ENCODE data around the gene CYB561A3.

Gene CYB561A3

DNA sequence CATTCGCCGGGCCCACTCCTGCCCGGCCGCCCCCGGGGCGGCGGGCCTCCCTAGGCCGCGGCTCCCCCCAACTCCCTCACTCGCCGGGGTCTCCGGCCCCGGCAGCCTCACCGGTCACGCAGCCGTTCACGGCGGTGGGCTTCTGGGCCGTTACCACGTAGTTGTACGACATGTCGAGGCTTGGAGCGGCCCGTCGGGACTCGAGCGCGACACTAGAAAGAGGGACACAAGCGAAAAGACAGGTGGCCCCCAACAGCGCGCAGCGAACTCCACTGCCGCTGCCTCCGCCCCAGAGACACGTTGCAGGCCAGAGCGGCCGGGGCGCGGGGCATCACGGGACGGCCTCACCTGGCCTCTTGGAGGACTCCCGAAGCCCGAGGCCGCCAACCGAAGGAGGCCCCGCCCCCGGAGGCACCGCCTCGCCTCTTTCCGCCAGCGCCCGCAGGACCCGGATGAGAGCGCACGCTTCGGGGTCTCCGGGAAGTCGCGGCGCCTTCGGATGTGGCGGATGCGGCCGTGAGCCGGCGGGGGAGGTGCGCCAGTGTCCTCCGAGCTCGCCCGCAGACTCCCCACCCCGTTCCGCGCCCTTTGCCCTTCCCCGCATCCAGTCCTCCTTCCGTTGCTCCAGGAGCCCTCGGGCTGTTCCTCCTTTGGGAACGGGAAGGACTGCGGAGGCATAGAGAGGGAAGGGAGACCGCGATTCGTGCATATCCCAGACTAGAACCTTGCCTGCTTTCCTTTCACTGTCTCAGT is 28.7 kb downstream of the CYB561A3 start, which contains the start of the genes DDB1 and TKFC:
DDB1 (minus strand) TSS at position 309 of the 753 bp plus-strand sequence; CDS start at position 172, 137 bp downstream.
TKFC (plus strand) TSS at position 432 of the 753 bp plus-strand sequence. CDS start 1,501 bp downstream, outside the sequence.
- Mint-ChIP-seq H3K36me3 (peaks cover 18 to 36% of the 10 kb centered on the region in 2 donors), H3K27ac (peak within 1 kb of the TSS; percentile 98), H3K27me3 (no peaks in the 10 kb centered on the region), H3K4me1 (peaks cover 42 to 77% of the 10 kb centered on the region in 2 donors), H3K4me3 (peak within 1 kb of the TSS; percentile 87 to 99), H3K9me3 (no peaks in the 10 kb centered on the region)
- DNase-seq (peak; percentile 87), ATAC-seq (replicated peaks) (peak; percentile 93 to 94)

DNA sequence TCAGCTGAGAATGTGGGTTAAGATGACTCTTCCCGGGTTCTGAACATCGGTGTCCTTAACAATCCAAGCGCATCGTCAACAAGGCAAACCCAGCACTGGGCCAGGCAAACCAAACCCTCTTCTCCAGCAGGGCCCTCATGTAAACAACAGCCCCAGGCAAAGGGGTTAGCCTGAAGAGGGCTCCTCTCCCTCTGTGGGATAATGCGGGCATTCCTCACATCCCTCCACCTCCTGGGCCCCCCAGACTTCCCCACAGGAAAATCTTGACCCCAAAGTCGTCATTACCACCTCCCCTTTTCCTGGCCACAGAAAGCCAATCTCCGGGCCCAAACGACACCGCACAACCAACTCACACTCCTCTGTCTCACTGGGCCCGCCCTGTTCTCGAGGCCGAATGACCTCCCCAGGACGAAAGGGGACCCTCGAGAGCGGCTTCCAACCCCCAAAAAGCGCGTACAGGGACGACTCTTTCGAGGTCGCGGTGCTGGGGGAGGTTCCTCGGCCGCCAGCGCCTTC is 29.3 kb downstream of the CYB561A3 start:
- Mint-ChIP-seq H3K27ac (peak overlapping the region; percentile 98), H3K4me1 (peaks cover 42 to 77% of the 10 kb centered on the region in 2 donors), H3K4me3 (peak overlapping the region; percentile 87 to 99), H3K9me3 (no peaks in the 10 kb centered on the region), H3K27me3 (no peaks in the 10 kb centered on the region), H3K36me3 (peaks cover 18 to 41% of the 10 kb centered on the region in 2 donors)
- ATAC-seq (replicated peaks) (peak in 1 of 2 donors; percentile 1), DNase-seq (no peak)

DNA sequence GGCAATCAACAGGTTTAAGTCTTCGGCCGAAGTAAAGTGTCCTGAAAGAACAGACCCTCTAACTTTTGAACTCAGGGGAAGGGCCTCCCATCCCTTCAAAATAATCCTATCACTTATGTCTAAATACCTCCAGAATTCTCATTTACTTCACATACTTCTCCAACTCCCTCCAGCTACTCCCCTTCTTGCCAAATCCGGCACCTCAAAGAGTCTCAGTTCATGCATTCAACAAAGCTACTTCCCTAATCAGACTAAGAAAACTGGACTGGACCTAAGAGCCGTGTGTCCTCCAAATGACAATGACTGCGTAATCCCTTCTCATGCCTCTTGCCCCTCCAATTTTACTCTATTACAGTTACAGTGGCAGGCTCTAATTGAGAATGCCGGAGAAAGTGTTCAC is 30.0 kb downstream of the CYB561A3 start:
- ATAC-seq (replicated peaks) = no peak
- Mint-ChIP-seq H3K4me3 (peak overlapping the region; percentile 87 to 99), H3K27ac (peak overlapping the region; percentile 98), H3K9me3 (no peaks in the 10 kb centered on the region), H3K36me3 (peaks cover 18 to 41% of the 10 kb centered on the region in 2 donors), H3K4me1 (peaks cover 38 to 72% of the 10 kb centered on the region in 2 donors), H3K27me3 (no peaks in the 10 kb centered on the region)
- DNase-seq = no peak

DNA sequence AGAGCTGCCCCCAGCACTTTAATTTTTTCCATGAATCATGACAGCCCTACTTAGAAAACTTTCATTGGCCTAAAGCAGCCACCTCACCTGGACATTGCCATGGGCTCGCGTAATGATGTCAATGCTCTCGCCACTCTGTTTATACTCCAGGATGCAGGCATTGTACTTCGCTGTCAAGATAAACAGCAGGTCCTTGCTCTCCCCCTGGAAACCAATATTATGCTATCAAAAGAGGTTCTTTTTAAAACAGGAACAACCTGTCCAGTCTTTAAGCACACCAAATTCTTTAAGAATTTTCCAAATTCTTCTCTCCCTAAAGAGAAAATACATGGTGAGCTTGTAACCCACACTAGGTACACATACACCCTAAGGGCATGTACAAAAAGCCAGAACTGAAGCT is 31.8 kb downstream of the CYB561A3 start:
- no peak for DNase-seq
- ATAC-seq (replicated peaks) = no peak
- Mint-ChIP-seq H3K4me1 (peaks cover 30 to 64% of the 10 kb centered on the region in 2 donors), H3K4me3 (no peak overlapping the region), H3K36me3 (peaks cover 22 to 56% of the 10 kb centered on the region in 2 donors), H3K27ac (peak overlapping the region; percentile 5), H3K9me3 (no peaks in the 10 kb centered on the region), H3K27me3 (no peaks in the 10 kb centered on the region)

DNA sequence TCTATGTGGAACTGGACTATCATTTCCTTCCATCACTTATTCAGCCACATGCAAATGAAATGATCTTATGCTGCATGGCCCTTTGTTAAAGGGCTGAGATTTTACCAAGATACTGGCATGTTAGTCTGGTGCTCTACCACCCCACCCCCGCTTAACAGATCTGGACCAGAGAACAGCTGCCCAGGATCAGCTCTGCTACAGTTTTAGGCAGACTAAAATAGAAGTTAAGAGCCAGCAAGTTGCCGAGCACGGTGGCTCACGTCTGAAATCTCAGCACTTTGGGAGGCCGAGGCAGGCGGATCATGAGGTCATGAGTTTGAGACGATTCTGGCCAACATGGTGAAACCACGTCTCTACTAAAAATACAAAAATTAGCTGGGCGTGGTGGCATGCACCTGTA is 33.3 kb downstream of the CYB561A3 start:
- no peak overlapping the region for H3K4me3 Mint-ChIP-seq
- peaks cover 30 to 62% of the 10 kb centered on the region in 2 donors for H3K36me3 Mint-ChIP-seq
- no peaks in the 10 kb centered on the region for H3K9me3 Mint-ChIP-seq

DNA sequence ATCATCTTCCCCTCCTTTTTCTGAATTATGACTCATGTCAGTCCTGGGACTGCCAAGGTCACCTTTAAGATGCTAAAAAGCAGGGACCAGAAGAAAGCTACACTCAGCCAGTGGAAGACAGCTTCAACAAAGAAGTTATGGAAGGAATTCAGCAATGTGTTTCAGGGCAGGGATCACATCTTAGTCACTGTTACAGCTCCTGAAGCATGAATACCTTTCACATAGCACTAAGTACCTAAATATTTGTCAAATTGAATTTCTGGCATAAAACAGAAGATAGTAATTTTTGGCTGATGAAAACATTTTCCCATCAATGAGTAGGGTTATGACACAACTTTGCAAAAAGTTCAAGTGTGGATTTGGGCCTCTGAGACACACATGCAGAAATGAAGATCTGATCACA is 34.0 kb downstream of the CYB561A3 start:
- Mint-ChIP-seq H3K27ac (no peak overlapping the region), H3K9me3 (no peaks in the 10 kb centered on the region), H3K36me3 (peaks cover 37 to 62% of the 10 kb centered on the region in 2 donors), H3K4me3 (no peak overlapping the region), H3K27me3 (no peaks in the 10 kb centered on the region), H3K4me1 (peaks cover 22 to 44% of the 10 kb centered on the region in 2 donors)
- DNase-seq (no peak), ATAC-seq (replicated peaks) (no peak)

More for the DNA sequence above, 33.3 kb downstream of the CYB561A3 start:
- no peak for ATAC-seq (replicated peaks)
- no peak overlapping the region for H3K27ac Mint-ChIP-seq
- DNase-seq = no peak
- peaks cover 22 to 50% of the 10 kb centered on the region in 2 donors for H3K4me1 Mint-ChIP-seq
- no peaks in the 10 kb centered on the region for H3K27me3 Mint-ChIP-seq

DNA sequence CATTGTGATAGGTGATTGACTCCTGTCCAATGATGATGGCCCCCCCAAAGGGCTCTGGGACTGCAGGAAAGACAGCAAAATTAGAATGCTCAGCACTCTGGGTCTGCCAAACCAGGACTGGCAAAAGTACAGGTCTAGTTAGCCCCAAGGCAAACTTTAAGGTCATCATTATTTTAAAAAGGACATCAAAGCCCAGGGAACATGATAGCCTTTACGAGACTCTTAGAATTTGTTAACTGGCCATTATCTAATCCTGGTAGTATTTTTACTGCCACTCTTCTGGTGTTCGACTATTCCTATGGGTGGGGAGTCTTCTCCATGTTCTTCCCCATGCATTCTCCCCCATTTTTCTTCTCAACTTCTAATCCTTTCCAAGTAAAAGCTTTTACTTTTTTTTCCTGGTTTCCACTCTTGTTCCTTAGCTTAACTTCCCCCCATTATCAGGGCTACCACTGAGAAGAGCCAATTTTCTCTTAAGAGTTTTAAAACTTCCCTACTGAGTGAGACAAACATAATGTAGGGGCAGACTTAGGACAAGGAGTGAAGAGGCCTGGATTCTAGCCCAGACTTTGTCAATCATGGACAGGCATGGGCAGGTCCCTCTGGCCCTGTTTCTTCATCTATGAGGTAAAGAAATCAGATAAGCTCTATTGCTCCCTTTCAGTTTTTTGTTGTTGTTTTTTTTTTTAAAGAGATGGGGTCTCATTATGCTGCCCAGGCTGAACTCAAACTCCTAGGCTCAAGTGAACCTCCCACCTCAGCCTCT is 35.9 kb downstream of the CYB561A3 start:
- Mint-ChIP-seq H3K4me1 (peaks cover 7 to 26% of the 10 kb centered on the region in 2 donors), H3K27ac (no peak overlapping the region), H3K9me3 (no peaks in the 10 kb centered on the region), H3K27me3 (no peaks in the 10 kb centered on the region), H3K4me3 (no peak overlapping the region), H3K36me3 (peaks cover 42 to 62% of the 10 kb centered on the region in 2 donors)
- DNase-seq (no peak), ATAC-seq (replicated peaks) (no peak)

DNA sequence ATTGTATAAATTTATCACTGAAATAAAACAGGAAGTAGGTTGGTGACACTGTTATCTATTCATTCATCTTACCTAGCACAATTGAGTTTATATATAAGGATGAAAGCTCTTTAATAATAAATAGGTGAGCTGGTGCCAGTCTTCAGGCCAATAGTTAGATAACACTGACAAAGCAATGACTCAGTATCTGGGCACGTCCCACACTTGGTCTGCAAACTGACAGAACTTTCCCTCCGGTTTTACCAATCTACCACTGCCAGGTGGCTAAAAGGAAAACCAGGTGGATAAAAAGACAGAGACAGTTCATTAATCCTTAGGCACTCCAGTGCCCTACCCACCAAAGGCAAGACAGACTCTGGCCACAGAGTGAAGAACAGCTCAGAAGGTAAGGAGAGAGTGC is 46.4 kb downstream of the CYB561A3 start:
- Mint-ChIP-seq H3K27ac (no peak overlapping the region), H3K4me1 (no peaks in the 10 kb centered on the region), H3K27me3 (no peaks in the 10 kb centered on the region), H3K9me3 (no peaks in the 10 kb centered on the region), H3K36me3 (peaks cover 37 to 45% of the 10 kb centered on the region in 2 donors), H3K4me3 (no peak overlapping the region)
- DNase-seq (no peak), ATAC-seq (replicated peaks) (no peak)

DNA sequence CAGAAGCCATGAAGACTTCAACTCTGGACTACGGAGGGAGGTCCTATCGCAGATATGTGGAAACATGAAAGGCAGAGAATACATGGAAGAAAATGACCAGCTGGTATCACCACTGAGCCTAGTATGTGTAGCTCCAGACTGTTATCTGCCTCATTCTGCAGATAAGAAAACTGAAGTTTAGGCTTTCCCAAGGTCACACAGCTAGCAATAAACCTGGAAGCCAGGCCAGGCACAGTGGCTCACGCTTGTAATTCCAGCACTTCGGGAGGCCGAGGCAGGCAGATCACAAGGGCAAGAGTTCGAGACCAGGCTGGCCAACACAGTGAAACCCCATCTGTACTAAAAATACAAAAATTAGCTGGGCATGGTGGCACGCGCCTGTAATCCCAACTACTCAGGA is 50.9 kb downstream of the CYB561A3 start:
- Mint-ChIP-seq H3K36me3 (peaks cover 27 to 32% of the 10 kb centered on the region in 2 donors), H3K4me3 (no peak overlapping the region), H3K4me1 (no peaks in the 10 kb centered on the region), H3K9me3 (no peaks in the 10 kb centered on the region), H3K27ac (no peak overlapping the region), H3K27me3 (no peaks in the 10 kb centered on the region)
- ATAC-seq (replicated peaks) = no peak
- no peak for DNase-seq

DNA sequence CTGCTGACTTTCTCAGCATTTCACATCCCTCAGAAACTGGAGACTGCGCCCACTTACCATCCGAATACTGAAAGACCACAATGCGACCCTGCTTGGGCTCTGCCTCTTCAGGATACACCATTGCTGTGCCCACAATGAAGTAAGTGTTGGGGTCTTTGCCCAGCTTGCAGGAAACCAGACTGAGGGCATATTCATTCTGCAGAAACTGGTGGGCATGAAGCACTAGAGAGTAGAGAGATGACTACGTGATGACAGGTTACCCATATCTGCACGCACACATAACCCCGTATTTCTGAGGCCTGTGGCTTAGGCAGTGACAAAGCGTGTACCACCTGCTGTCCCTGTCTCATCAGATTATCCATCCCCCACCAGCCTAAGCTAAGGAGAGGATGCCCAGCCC is 51.9 kb downstream of the CYB561A3 start:
- no peaks in the 10 kb centered on the region for H3K9me3 Mint-ChIP-seq
- DNase-seq = no peak
- H3K4me1 Mint-ChIP-seq = no peaks in the 10 kb centered on the region
- no peak overlapping the region for H3K4me3 Mint-ChIP-seq
- no peak overlapping the region for H3K27ac Mint-ChIP-seq
- ATAC-seq (replicated peaks) = no peak
- peaks cover 28 to 33% of the 10 kb centered on the region in 2 donors for H3K36me3 Mint-ChIP-seq
- no peaks in the 10 kb centered on the region for H3K27me3 Mint-ChIP-seq

DNA sequence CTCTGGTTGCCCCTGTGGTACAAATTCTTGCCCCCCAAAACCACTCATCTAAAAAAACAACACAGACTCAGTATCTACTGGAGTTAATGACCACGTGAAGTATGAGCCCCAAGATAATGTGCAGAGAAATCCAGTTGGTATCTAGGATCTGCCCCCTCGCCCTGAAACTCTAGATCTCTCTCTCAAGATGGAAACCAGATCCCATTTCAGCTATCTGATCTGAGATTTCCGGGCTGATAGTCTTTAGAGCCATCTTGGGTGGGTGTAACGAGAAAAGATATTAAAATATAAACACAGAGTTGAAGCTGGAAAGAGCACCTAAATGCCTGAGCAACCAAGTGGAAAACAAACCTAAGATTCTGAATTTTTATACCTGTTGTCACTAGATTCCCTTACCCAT is 52.5 kb downstream of the CYB561A3 start:
- Mint-ChIP-seq H3K4me3 (no peak overlapping the region), H3K27ac (no peak overlapping the region), H3K4me1 (no peaks in the 10 kb centered on the region), H3K9me3 (no peaks in the 10 kb centered on the region), H3K36me3 (peaks cover 28 to 34% of the 10 kb centered on the region in 2 donors), H3K27me3 (no peaks in the 10 kb centered on the region)
- no peak for ATAC-seq (replicated peaks)
- no peak for DNase-seq

DNA sequence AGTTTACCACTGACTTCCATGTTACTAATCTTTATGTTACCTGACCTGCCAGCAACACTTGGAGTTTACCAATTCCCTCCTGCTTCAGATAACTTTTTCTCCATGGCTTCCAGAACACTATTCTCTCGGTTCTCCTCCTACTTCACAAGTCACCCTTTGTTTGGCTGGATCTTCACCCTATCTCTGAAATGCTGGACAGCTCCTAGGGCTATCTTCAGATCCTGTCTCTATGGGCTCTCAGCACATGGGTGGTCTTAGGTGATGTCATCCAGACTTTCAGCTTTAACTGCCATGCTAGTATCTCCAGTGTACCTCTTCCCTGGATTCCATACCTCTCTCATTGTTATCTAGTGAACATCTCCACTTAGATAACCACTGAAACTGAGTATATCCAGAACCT is 54.3 kb downstream of the CYB561A3 start:
- no peak for DNase-seq
- Mint-ChIP-seq H3K9me3 (no peaks in the 10 kb centered on the region), H3K4me1 (no peaks in the 10 kb centered on the region), H3K27ac (no peak overlapping the region), H3K27me3 (no peaks in the 10 kb centered on the region), H3K4me3 (no peak overlapping the region), H3K36me3 (peaks cover 20 to 30% of the 10 kb centered on the region in 2 donors)
- ATAC-seq (replicated peaks) = no peak

DNA sequence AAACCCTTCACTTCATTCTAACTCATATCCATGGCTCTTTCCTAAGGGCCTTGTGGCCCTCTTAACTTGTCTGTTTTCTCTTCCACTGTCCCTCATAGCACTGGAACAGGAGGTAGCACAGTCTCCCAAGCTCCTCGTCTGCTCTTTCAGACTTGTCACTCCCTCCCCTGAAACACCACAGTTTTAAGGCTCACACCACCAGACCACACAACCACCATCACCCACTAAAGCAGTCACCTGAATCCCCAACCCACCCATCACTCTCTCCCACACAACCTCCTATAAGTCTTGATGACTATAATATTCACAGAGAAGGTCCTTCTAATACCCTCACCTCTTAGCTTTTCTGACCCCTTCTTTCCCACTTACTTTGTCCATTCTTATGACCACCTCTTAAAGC is 55.5 kb downstream of the CYB561A3 start:
- ATAC-seq (replicated peaks) (no peak), DNase-seq (no peak)
- H3K27me3 Mint-ChIP-seq = no peaks in the 10 kb centered on the region
- H3K4me3 Mint-ChIP-seq = no peak overlapping the region
- H3K4me1 Mint-ChIP-seq = no peaks in the 10 kb centered on the region
- no peak overlapping the region for H3K27ac Mint-ChIP-seq
- H3K36me3 Mint-ChIP-seq = peaks cover 16 to 37% of the 10 kb centered on the region in 2 donors
- no peaks in the 10 kb centered on the region for H3K9me3 Mint-ChIP-seq

DNA sequence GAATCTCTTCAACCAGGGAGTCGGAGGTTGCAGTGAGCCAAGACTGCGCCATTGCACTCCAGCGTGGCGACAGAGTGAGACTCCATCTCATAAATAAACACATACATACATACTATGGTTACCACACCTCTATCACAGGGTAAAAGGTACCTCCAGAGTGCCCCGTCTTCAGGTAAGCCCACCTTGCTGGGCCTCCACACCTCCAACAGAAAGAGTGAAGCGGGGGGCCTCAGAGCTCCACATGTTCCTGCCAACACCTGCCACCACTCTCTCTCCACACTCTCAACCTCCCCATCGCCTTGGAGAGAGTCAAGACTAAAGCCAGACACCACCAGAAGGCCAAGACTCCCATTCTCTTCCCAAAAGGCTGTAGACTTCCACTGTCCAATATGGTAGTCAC is 56.3 kb downstream of the CYB561A3 start:
- Mint-ChIP-seq H3K36me3 (peaks cover 22 to 42% of the 10 kb centered on the region in 2 donors), H3K4me1 (no peaks in the 10 kb centered on the region), H3K27me3 (no peaks in the 10 kb centered on the region), H3K4me3 (no peak overlapping the region), H3K9me3 (no peaks in the 10 kb centered on the region), H3K27ac (no peak overlapping the region)
- DNase-seq (no peak), ATAC-seq (replicated peaks) (no peak)
